HEK293T (cell line): ENCODE data around the gene KLHL29.

ENCODE experiments used
- ARNT ChIP-seq: fragments of 450-650 bp; IDR thresholded peaks from 2 replicates; pipeline ENCODE4 v1.6.1; 2017; ENCODE audit warnings: mild to moderate bottlenecking
- BHLHE40 ChIP-seq: fragments of 450-650 bp; IDR thresholded peaks from 2 replicates; pipeline ENCODE4 v1.6.1; 2016; ENCODE audit warnings: mild to moderate bottlenecking, moderate library complexity, borderline replicate concordance
- CTBP1 ChIP-seq: fragments of 450-650 bp; IDR thresholded peaks from 2 replicates; pipeline ENCODE4 v1.6.1; 2016; ENCODE audit warnings: borderline replicate concordance
- ELF4 ChIP-seq: fragments of 450-650 bp; IDR thresholded peaks from 2 replicates; pipeline ENCODE4 v1.6.1; 2017; ENCODE audit warnings: antibody characterized with exemption
- FOXA1 ChIP-seq: fragments of 450-650 bp; IDR thresholded peaks from 2 replicates; pipeline ENCODE4 v1.6.1; 2016; ENCODE audit warnings: mild to moderate bottlenecking
- FOXK2 ChIP-seq: fragments of 450-650 bp; IDR thresholded peaks from 2 replicates; pipeline ENCODE4 v1.6.1; 2016; ENCODE audit warnings: mild to moderate bottlenecking
- FOXM1 ChIP-seq: fragments of 450-650 bp; IDR thresholded peaks from 2 replicates; pipeline ENCODE4 v1.6.1; 2017; ENCODE audit warnings: mild to moderate bottlenecking, borderline replicate concordance
- HDGF ChIP-seq: fragments of 450-650 bp; IDR thresholded peaks from 2 replicates; pipeline ENCODE4 v1.6.1; 2017; ENCODE audit warnings: antibody characterized with exemption, borderline replicate concordance
- L3MBTL2 ChIP-seq: fragments of 450-650 bp; conservative IDR thresholded peaks from 2 replicates; pipeline ENCODE4 v1.6.1; 2016; ENCODE audit warnings: mild to moderate bottlenecking
- NFRKB ChIP-seq: fragments of 450-650 bp; IDR thresholded peaks from 2 replicates; pipeline ENCODE4 v1.6.1; 2016; ENCODE audit warnings: mild to moderate bottlenecking, moderate library complexity
- SP1 ChIP-seq: fragments of 450-650 bp; IDR thresholded peaks from 2 replicates; pipeline ENCODE4 v1.6.1; 2017
- SUZ12 ChIP-seq: fragments of 450-650 bp; IDR thresholded peaks from 2 replicates; pipeline ENCODE4 v1.6.1; 2016; ENCODE audit warnings: mild to moderate bottlenecking
- TARDBP ChIP-seq: fragments of 450-650 bp; IDR thresholded peaks from 2 replicates; pipeline ENCODE4 v1.6.1; 2016

DNA sequence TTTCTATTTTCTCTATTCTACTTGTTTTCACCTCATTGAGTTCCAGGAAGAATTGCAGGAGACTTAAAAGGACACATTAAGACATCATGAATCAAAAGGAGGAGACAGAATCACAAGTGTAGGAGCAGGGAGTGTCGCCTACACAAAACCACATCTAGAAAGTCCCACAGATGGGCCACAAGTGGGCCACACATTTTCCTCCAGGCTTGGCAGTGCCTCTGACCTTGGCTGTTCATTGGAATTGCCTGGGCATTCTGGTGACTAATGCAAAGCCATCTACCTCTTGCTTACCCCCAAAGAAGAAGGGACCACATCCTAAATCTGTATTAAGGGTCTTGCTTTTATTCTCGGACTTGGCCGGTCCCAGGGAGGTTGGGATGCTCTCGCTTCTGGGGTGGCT lies 103.6 kb downstream of the KLHL29 start:
- TF ChIP-seq FOXM1 = no peak
- no peak for TF ChIP-seq SP1
- TF ChIP-seq BHLHE40 = no peak
- no peak for TF ChIP-seq TARDBP
- TF ChIP-seq L3MBTL2 = no peak
- TF ChIP-seq ELF4 = no peak
- no peak for TF ChIP-seq FOXK2
- TF ChIP-seq HDGF = no peak
- TF ChIP-seq NFRKB = no peak
- TF ChIP-seq CTBP1 = no peak
- TF ChIP-seq SUZ12 = no peak
- TF ChIP-seq ARNT = no peak
- no peak for TF ChIP-seq FOXA1
